Trophoblast cell (in vitro differentiated cells and primary cell): Measurements from ENCODE around the gene UBQLN1.

Source experiments
- DNase-seq, 2 donors: peaks; one replicate each; pipeline ENCODE4 v3.0.0-alpha.2; 2016
- H2AFZ ChIP-seq: 2 replicates; pipeline ENCODE4 v1.6.1; 2013; ENCODE audit warnings: low read length, moderate library complexity, mild to moderate bottlenecking; ENCODE audit not compliant: insufficient read depth, poor library complexity
- H2AK5ac ChIP-seq: 2 replicates; pipeline ENCODE4 v1.6.1; 2013; ENCODE audit warnings: mild to moderate bottlenecking, low read length
- H2BK120ac ChIP-seq: 2 replicates; pipeline ENCODE4 v1.6.1; 2013; ENCODE audit warnings: low read length, mild to moderate bottlenecking, moderate library complexity; ENCODE audit not compliant: insufficient read depth, poor library complexity
- H2BK12ac ChIP-seq: 2 replicates; pipeline ENCODE4 v1.6.1; 2013; ENCODE audit warnings: mild to moderate bottlenecking, low read length, moderate library complexity
- H2BK5ac ChIP-seq: 2 replicates; pipeline ENCODE4 v1.6.1; 2013; ENCODE audit warnings: low read length, low read depth, moderate library complexity, mild to moderate bottlenecking; ENCODE audit not compliant: poor library complexity
- H3K14ac ChIP-seq: 2 replicates; pipeline ENCODE4 v1.6.1; 2013; ENCODE audit warnings: mild to moderate bottlenecking, low read length
- H3K18ac ChIP-seq: 2 replicates; pipeline ENCODE4 v1.6.1; 2013; ENCODE audit warnings: mild to moderate bottlenecking, low read length
- H3K23ac ChIP-seq: 2 replicates; pipeline ENCODE4 v1.6.1; 2013; ENCODE audit warnings: low read length
- H3K27ac ChIP-seq: 2 replicates; pipeline ENCODE4 v1.5.1; 2013; ENCODE audit warnings: low read depth, mild to moderate bottlenecking, inconsistent platforms, low read length, moderate library complexity
- H3K27me3 ChIP-seq: 2 replicates; pipeline ENCODE4 v1.6.1; 2013; ENCODE audit warnings: inconsistent platforms, mild to moderate bottlenecking, low read length, moderate library complexity; ENCODE audit not compliant: insufficient read depth
- H3K36me3 ChIP-seq, 2 experiments: 1 replicate in 1 of 2; 2 replicates in 1 of 2; pipeline ENCODE4 v1.6.1; 2013; ENCODE audit warnings: low read length in 2 of 2, mild to moderate bottlenecking in 2 of 2, moderate library complexity in 1 of 2; ENCODE audit not compliant: insufficient read depth in 2 of 2, control insufficient read depth in 1 of 2
- H3K4ac ChIP-seq: 2 replicates; pipeline ENCODE4 v1.6.1; 2013; ENCODE audit warnings: low read depth, mild to moderate bottlenecking, low read length, moderate library complexity
- H3K4me1 ChIP-seq, 2 experiments: 1 replicate in 1 of 2; 2 replicates in 1 of 2; pipeline ENCODE4 v1.6.1; 2013; ENCODE audit warnings: low read length in 2 of 2, mild to moderate bottlenecking in 2 of 2, moderate library complexity in 1 of 2; ENCODE audit not compliant: insufficient read depth in 2 of 2, control insufficient read depth in 1 of 2
- H3K4me2 ChIP-seq: 2 replicates; pipeline ENCODE4 v1.6.1; 2013; ENCODE audit warnings: inconsistent platforms, mild to moderate bottlenecking, low read length, moderate library complexity
- H3K4me3 ChIP-seq: 2 replicates; pipeline ENCODE4 v1.5.1; 2013; ENCODE audit warnings: mild to moderate bottlenecking, low read depth, low read length, inconsistent platforms
- H3K79me1 ChIP-seq: one replicate; pipeline ENCODE4 v1.6.1; 2013; ENCODE audit warnings: low read length
- H3K79me2 ChIP-seq: 2 replicates; pipeline ENCODE4 v1.6.1; 2013; ENCODE audit warnings: low read length, mild to moderate bottlenecking; ENCODE audit not compliant: control insufficient read depth, insufficient read depth, poor library complexity
- H3K9ac ChIP-seq: 2 replicates; pipeline ENCODE4 v1.6.1; 2013; ENCODE audit warnings: mild to moderate bottlenecking, low read length
- H3K9me3 ChIP-seq: 2 replicates; pipeline ENCODE4 v1.6.1; 2013; ENCODE audit warnings: low read depth, mild to moderate bottlenecking, control low read depth, inconsistent platforms, low read length; ENCODE audit not compliant: insufficient read depth
- H4K12ac ChIP-seq: 2 replicates; pipeline ENCODE4 v1.6.1; 2013; ENCODE audit warnings: low read depth, mild to moderate bottlenecking, low read length, moderate library complexity
- H4K8ac ChIP-seq: 2 replicates; pipeline ENCODE4 v1.6.1; 2013; ENCODE audit warnings: low read depth, mild to moderate bottlenecking, low read length, moderate library complexity
- H4K91ac ChIP-seq: one replicate; pipeline ENCODE4 v1.6.1; 2013; ENCODE audit warnings: low read depth, mild to moderate bottlenecking, low read length, moderate library complexity
- WGBS: extraction: QIAGEN DNeasy Blood & Tissue Kit; methylation state at CpG from one replicate; pipeline ENCODE4 v1.1.7; 2013; ENCODE audit warnings: missing lambda C conversion rate; ENCODE audit not compliant: insufficient read length, insufficient coverage; ENCODE audit errors: extremely low coverage; 5-methylcytosine and 5-hydroxymethylcytosine counted together

UBQLN1 gene

GRCh38 chr9:83669067-83669466 lies 38.7 kb downstream of the UBQLN1 start:
- Histone ChIP-seq H2BK12ac (no peak overlapping the region), H3K14ac (no peak overlapping the region), H3K9ac (no peak overlapping the region), H3K4me1 (no peaks in the 10 kb centered on the region), H3K4ac (no peak overlapping the region), H2AK5ac (no peak overlapping the region), H3K27me3 (no peaks in the 10 kb centered on the region), H4K12ac (no peak overlapping the region), H4K91ac (no peak overlapping the region), H2BK5ac (no peak overlapping the region), H3K27ac (no peak overlapping the region), H3K4me2 (no peak overlapping the region), H4K8ac (no peak overlapping the region), H3K18ac (no peak overlapping the region), H3K4me3 (no peak overlapping the region), H2BK120ac (no peak overlapping the region), H2AFZ (no peak overlapping the region), H3K9me3 (no peaks in the 10 kb centered on the region), H3K23ac (no peak overlapping the region), H3K79me2 (no peaks in the 10 kb centered on the region), H3K79me1 (no peaks in the 10 kb centered on the region), H3K36me3 (peaks cover 15 to 23% of the 10 kb centered on the region in 2 experiments)
- DNase-seq = peak in 1 of 2 donors; percentile 29
- no CpG with 5 or more reads among the region's 1 CpG for WGBS

DNA sequence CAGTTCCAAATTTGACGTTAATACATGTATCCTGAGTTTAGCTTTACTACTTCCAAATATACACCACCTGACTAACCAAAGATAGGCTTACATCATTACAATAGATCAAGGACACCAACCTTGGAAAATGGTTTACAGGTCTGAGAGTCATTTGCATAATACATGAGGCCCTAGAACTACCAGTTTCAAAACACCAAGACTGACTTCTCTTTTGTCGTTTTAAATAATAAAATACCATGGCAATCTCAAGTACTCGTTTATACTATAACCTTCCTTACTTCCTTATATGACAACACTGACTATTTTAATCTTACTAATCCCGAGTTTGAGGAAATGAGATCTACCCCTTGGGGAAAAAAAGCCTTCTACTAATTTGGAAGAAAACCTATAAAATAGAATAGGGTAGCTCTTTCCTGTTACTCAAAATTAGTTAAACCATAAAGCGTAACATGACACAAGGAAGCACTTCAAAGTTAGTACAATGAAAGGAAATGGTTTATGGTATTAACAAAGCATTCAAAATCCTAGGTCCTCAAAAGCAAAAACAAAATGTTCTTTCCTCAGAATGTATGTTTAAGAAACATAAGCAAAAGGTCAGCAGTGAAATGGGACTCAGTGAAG lies 42.1 kb downstream of the UBQLN1 start:
- Histone ChIP-seq H3K18ac (no peak overlapping the region), H3K4ac (no peak overlapping the region), H4K91ac (no peak overlapping the region), H3K4me2 (no peak overlapping the region), H3K27ac (no peak overlapping the region), H2AK5ac (no peak overlapping the region), H2BK5ac (no peak overlapping the region), H3K36me3 (peaks cover 11 to 17% of the 10 kb centered on the region in 2 experiments), H4K12ac (no peak overlapping the region), H3K23ac (no peak overlapping the region), H4K8ac (no peak overlapping the region), H3K9me3 (no peaks in the 10 kb centered on the region), H2BK12ac (no peak overlapping the region), H3K14ac (no peak overlapping the region), H3K79me1 (no peaks in the 10 kb centered on the region), H3K4me3 (no peak overlapping the region), H2AFZ (no peak overlapping the region), H3K9ac (no peak overlapping the region), H3K27me3 (no peaks in the 10 kb centered on the region), H3K79me2 (no peaks in the 10 kb centered on the region), H2BK120ac (no peak overlapping the region), H3K4me1 (no peaks in the 10 kb centered on the region)
- DNase-seq = no peak
- no CpG with 5 or more reads among the region's 5 CpGs for WGBS

DNA sequence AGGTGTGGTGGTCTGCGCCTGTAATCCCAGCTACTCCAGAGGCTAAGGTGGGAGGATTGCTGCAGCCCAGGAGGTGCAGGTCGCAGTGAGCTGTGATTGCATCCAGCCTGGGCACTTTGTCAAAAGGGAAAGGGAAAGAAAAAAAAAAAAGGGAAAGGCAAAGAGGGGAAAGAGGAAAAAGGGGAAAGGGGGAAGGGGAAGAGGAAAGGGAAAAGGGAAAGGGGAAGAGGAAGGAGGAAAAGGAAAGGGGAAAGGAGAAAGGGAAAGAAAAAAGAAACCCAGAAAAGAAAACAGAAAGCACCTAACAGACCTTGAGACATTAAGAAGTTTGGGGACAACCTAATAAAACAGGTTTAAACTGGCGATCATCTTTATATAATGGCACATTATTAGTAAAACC lies 44.8 kb downstream of the UBQLN1 start:
- H3K4ac ChIP-seq = no peak overlapping the region
- H4K12ac ChIP-seq = no peak overlapping the region
- no peak overlapping the region for H3K23ac ChIP-seq
- no peak overlapping the region for H3K4me2 ChIP-seq
- H3K36me3 ChIP-seq = peaks cover 11 to 17% of the 10 kb centered on the region in 2 experiments
- no peak overlapping the region for H3K18ac ChIP-seq
- H2AK5ac ChIP-seq = no peak overlapping the region
- no peak overlapping the region for H3K9ac ChIP-seq
- no peaks in the 10 kb centered on the region for H3K79me2 ChIP-seq
- H2BK12ac ChIP-seq = no peak overlapping the region
- H3K27me3 ChIP-seq = no peaks in the 10 kb centered on the region
- H3K4me1 ChIP-seq = no peaks in the 10 kb centered on the region
- no peak overlapping the region for H2AFZ ChIP-seq
- no peak overlapping the region for H3K4me3 ChIP-seq
- no peaks in the 10 kb centered on the region for H3K79me1 ChIP-seq
- no peak overlapping the region for H4K91ac ChIP-seq
- H3K9me3 ChIP-seq = no peaks in the 10 kb centered on the region
- WGBS = no CpG with 5 or more reads among the region's 3 CpGs
- H2BK120ac ChIP-seq = no peak overlapping the region
- H4K8ac ChIP-seq = no peak overlapping the region
- DNase-seq = no peak
- no peak overlapping the region for H3K27ac ChIP-seq
- H2BK5ac ChIP-seq = no peak overlapping the region
- H3K14ac ChIP-seq = no peak overlapping the region

DNA sequence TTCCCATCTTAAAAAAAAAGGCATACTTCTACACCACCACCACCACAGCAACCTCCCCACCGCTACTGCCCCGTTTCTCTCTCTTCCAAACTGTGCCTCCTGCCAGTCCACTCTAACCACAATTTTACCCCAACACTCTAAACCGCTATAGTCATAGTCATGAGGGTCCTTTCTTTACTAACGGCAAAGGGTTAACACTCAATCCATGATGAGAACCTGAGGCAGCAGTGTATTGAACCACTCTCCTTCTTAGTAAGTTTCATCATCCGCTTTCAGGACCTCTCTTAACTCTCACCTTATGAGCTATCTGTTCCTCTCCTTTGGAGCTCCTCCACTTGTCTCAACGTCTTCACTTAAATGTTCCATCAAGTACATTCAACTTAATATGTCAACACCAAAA lies 50.8 kb downstream of the UBQLN1 start:
- no peak overlapping the region for H4K8ac ChIP-seq
- H4K91ac ChIP-seq = no peak overlapping the region
- no peak overlapping the region for H3K4me3 ChIP-seq
- no peak overlapping the region for H3K14ac ChIP-seq
- no peaks in the 10 kb centered on the region for H3K4me1 ChIP-seq
- H2BK120ac ChIP-seq = no peak overlapping the region
- no peak overlapping the region for H3K27ac ChIP-seq
- H3K23ac ChIP-seq = no peak overlapping the region
- H3K9me3 ChIP-seq = no peaks in the 10 kb centered on the region
- no peak overlapping the region for H3K18ac ChIP-seq
- no peak overlapping the region for H2BK5ac ChIP-seq
- no CpG with 5 or more reads among the region's 6 CpGs for WGBS
- H2AK5ac ChIP-seq = no peak overlapping the region
- no peak overlapping the region for H3K4me2 ChIP-seq
- no peak overlapping the region for H3K9ac ChIP-seq
- no peak overlapping the region for H2AFZ ChIP-seq
- H2BK12ac ChIP-seq = no peak overlapping the region
- no peak for DNase-seq
- no peaks in the 10 kb centered on the region for H3K79me1 ChIP-seq
- no peaks in the 10 kb centered on the region for H3K27me3 ChIP-seq
- no peaks in the 10 kb centered on the region for H3K79me2 ChIP-seq
- no peak overlapping the region for H3K4ac ChIP-seq
- no peak overlapping the region for H4K12ac ChIP-seq
- peaks cover 2 to 23% of the 10 kb centered on the region in 2 experiments for H3K36me3 ChIP-seq
